PFSK-1 (cell line): ENCODE results near the gene HPCAL1.

ENCODE experiments used
- FOXP2 ChIP-seq: optimal IDR thresholded peaks from 2 replicates; pipeline ENCODE3; 2011; ENCODE audit warnings: borderline replicate concordance, control low read depth, inconsistent platforms; ENCODE audit not compliant: insufficient read depth; ENCODE audit errors: extremely low read length, extremely low read depth
- POLR2AphosphoS5 ChIP-seq: IDR thresholded peaks from 2 replicates; pipeline ENCODE4 v1.6.1; 2012; ENCODE audit warnings: low read depth, mild to moderate bottlenecking, control low read depth, low read length, moderate library complexity
- SIN3A ChIP-seq: IDR thresholded peaks from 2 replicates; pipeline ENCODE4 v1.6.1; 2012; ENCODE audit warnings: mild to moderate bottlenecking, low read length, moderate library complexity, borderline replicate concordance; ENCODE audit not compliant: insufficient read depth
- TAF1 ChIP-seq: IDR thresholded peaks from 2 replicates; pipeline ENCODE4 v1.6.1; 2012; ENCODE audit warnings: low read length, control low read depth, borderline replicate concordance; ENCODE audit not compliant: insufficient read depth
- TF ChIP-seq, protein P1 (sequence below), 2 experiments: IDR thresholded peaks; 2 replicates each; pipeline versions ENCODE4 v1.6.1 to v1.8.0; 2011 to 2012; ENCODE audit warnings: low read depth in 2 of 2, low read length in 2 of 2, control low read depth in 1 of 2, inconsistent platforms in 1 of 2, mild to moderate bottlenecking in 1 of 2, moderate library complexity in 1 of 2; ENCODE audit not compliant: insufficient read depth in 1 of 2

The HPCAL1 gene

DNA sequence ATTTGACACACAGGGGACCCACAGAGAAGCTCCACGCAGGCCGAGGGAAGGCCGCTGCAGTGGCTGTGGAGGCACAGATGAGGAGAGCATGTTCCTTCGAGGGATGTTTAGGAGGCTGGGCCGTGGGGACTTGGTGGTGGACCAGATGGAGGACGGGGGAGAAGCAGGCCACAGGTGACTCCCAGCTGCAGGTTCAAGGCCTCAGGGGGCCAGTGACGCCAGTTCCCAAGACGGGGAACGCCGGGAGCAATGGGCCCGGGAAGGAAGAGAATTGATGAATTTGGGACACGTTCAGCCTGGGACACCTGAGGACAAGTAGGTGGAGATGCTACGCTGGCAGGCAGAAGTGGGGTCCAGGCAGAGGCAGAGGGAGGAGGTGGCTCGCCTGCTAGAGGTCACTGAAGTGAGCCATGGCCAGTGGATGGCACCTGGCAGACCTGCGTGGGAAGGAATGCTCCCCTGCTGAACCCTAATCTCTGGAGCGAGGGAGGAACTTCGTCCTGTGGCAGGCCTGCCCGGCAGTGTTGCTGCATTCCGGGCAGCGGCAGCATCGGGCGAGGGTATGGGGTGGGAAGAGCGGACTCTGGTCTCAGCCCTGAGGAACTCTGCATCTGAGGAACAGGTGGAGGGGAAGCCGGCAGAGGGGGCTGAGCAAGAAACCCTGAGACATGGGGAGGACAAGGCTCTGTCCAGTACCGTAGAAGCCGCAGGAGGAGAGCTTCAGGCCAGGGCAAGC is 25.2 kb upstream of the HPCAL1 start:
- TF ChIP-seq SIN3A, result no peak
- TF ChIP-seq TAF1, result no peak
- TF ChIP-seq, protein P1, sequence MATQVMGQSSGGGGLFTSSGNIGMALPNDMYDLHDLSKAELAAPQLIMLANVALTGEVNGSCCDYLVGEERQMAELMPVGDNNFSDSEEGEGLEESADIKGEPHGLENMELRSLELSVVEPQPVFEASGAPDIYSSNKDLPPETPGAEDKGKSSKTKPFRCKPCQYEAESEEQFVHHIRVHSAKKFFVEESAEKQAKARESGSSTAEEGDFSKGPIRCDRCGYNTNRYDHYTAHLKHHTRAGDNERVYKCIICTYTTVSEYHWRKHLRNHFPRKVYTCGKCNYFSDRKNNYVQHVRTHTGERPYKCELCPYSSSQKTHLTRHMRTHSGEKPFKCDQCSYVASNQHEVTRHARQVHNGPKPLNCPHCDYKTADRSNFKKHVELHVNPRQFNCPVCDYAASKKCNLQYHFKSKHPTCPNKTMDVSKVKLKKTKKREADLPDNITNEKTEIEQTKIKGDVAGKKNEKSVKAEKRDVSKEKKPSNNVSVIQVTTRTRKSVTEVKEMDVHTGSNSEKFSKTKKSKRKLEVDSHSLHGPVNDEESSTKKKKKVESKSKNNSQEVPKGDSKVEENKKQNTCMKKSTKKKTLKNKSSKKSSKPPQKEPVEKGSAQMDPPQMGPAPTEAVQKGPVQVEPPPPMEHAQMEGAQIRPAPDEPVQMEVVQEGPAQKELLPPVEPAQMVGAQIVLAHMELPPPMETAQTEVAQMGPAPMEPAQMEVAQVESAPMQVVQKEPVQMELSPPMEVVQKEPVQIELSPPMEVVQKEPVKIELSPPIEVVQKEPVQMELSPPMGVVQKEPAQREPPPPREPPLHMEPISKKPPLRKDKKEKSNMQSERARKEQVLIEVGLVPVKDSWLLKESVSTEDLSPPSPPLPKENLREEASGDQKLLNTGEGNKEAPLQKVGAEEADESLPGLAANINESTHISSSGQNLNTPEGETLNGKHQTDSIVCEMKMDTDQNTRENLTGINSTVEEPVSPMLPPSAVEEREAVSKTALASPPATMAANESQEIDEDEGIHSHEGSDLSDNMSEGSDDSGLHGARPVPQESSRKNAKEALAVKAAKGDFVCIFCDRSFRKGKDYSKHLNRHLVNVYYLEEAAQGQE (IDR thresholded peaks at IDR 0.05; ENCODE audit: insufficient read depth in 1 of 2, low read depth in 2 of 2, low read length in 2 of 2), result no peak
- TF ChIP-seq POLR2AphosphoS5, result no peak
- TF ChIP-seq FOXP2, result no peak

DNA sequence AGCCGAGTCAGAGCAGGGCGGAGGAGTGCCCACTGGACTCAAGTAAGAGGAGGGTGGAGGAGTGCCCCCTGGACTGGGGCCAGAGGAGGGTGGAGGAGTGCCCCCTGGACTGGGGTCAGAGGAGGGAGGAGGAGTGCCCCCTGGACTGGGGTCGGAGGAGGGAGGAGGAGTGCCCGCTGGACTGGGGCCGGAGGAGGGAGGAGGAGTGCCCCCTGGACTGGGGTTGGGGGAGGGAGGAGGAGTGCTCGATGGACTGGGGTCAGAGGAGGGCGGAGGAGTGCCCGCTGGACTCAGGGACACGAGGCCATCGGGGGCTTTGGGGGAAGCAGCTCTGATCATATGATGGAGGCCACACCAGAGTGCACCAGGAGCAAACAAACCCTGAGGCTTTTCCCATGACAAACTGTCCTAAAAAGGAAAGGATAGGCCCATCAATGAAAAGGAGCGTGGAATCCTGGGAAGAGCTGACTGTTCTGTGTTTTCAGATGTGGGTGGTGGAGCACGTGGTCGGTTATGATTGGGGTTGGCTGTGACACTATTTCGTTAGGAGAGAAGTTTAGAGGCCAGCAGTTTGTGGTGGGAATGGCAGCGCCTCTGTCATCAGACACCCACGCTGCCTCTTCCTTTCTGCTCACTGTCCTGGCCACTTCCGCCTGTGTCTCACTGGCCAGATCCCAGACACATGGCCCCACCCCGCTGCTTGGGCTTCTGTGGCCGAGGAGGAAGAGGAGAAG is 24.5 kb upstream of the HPCAL1 start:
- TF ChIP-seq, protein P1 (IDR thresholded peaks at IDR 0.05; ENCODE audit: insufficient read depth in 1 of 2, low read depth in 2 of 2, low read length in 2 of 2), result no peak
- no peak for TF ChIP-seq SIN3A
- no peak for TF ChIP-seq FOXP2
- TF ChIP-seq POLR2AphosphoS5, result no peak
- TF ChIP-seq TAF1, result no peak

DNA sequence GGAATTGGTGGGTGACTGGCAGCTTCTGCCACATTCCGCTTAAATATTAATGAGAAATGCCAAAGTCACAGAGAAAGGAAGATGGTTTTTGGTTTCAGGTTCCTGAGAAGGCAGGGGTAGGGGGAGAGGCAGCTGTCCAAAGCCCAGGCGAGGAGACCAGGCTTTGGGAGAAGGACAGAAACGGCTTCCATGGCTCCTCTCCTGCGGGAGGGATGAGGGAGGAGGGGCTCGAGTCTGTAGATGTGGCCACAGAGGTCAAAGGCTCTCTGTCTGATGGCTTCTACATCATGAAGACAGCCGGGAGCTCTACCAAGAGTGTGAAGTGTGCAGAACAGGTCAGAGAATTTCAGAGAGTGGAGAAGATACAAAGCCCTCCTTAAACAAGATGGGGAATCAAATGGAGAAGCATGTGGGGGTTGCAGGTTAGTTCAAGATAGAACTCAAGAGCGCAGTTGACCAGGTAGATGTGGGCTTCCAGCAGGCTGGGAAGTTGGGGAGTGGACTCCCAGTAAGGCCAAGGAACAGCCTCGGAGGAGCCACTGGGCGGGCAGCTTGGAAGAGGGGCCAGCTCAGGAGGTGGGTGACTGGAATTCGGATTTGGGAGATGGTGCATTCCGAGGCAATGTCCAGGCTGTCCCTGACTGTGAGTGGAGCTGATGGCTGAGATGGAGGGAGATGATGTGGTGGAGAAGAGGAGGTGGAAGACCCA is 23.8 kb upstream of the HPCAL1 start:
- TF ChIP-seq TAF1 (no peak), FOXP2 (no peak), POLR2AphosphoS5 (no peak), SIN3A (no peak)
- TF ChIP-seq, protein P1 (IDR thresholded peaks at IDR 0.05; ENCODE audit: insufficient read depth in 1 of 2, low read depth in 2 of 2, low read length in 2 of 2), result no peak

DNA sequence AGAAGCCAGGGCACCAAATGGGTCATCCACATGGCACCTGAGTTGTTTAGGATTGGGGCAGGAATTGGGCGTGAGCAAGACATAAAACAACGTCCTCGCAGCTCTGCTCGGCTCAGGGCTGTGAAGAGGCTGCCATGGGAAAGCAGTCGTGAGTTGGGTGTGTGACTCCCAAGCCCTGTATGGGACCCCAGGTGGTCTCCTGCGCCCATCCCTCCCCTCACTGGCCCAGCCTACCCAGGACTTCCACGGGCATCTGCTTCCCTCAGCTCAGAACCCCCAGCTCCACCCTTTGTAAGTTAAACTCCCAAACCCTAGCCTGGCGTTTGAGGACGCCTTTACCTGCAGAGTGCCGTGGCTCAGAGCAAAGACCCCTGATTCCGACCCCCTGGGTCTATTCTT is 23.2 kb upstream of the HPCAL1 start:
- no peak for TF ChIP-seq POLR2AphosphoS5
- TF ChIP-seq TAF1, result no peak
- TF ChIP-seq, protein P1 (IDR thresholded peaks at IDR 0.05; ENCODE audit: insufficient read depth in 1 of 2, low read depth in 2 of 2, low read length in 2 of 2), result no peak
- no peak for TF ChIP-seq SIN3A
- TF ChIP-seq FOXP2, result no peak
